Measurements from ENCODE around the gene MTOR. TPM values are rescaled to one million over a fixed set of nuclear protein-coding genes. Genes with fewer than 3 reads are reported as not detected.

The MTOR gene
- total and polyA plus RNA-seq, 5 donors = 19.2 to 35.5 (median 28.5) TPM

- WGBS = under 1% methylated on average over 83 of the region's 83 CpGs
- Histone ChIP-seq H3K27me3 (ENCODE audit: control insufficient read depth, insufficient read depth) (no peaks in the 10 kb centered on the region), H3K9me3 (ENCODE audit: control insufficient read depth, low read length) (no peaks in the 10 kb centered on the region), H3K27ac (ENCODE audit: low read length) (peak within 1 kb of the TSS; percentile 63), H3K4me1 (ENCODE audit: control insufficient read depth, insufficient read depth, low read length) (no peaks in the 10 kb centered on the region), H3K4me3 (ENCODE audit: low read length) (peak within 1 kb of the TSS; percentile 79)
- intact Hi-C loops (cut with DNase I) = no loop called here
- ATAC-seq (peak; percentile 98 to 99), DNase-seq (peak; percentile 93 to 98 (median 96))
These were observed 202.2 kb downstream of the MTOR start, which contains the start of gene SRM for GRCh38 chr1:11059968-11060830. SRM (minus strand) TSS chr1:11060018; CDS start chr1:11059943, 75 bp downstream.

GRCh38 chr1:11059155-11059967 is 203.0 kb downstream of the MTOR start:
- intact Hi-C loops (cut with DNase I) = no loop called here
- H3K4me1 ChIP-seq (ENCODE audit: control insufficient read depth, insufficient read depth, low read length) = no peaks in the 10 kb centered on the region
- ATAC-seq = peak in 1 of 2 donors; percentile 13
- H3K9me3 ChIP-seq (ENCODE audit: control insufficient read depth, low read length) = no peaks in the 10 kb centered on the region
- 2% methylated on average over 69 of the region's 72 CpGs for WGBS
- peak in 1 of 3 donors; percentile 70 for DNase-seq
- peak overlapping the region; percentile 79 for H3K4me3 ChIP-seq (ENCODE audit: low read length)
- no peak overlapping the region for H3K27ac ChIP-seq (ENCODE audit: low read length)
- H3K27me3 ChIP-seq (ENCODE audit: control insufficient read depth, insufficient read depth) = no peaks in the 10 kb centered on the region

GRCh38 chr1:11058595-11059154 is 203.7 kb downstream of the MTOR start:
- Histone ChIP-seq H3K27ac (ENCODE audit: low read length) (no peak overlapping the region), H3K4me1 (ENCODE audit: control insufficient read depth, insufficient read depth, low read length) (no peaks in the 10 kb centered on the region), H3K4me3 (ENCODE audit: low read length) (peak overlapping the region; percentile 79), H3K9me3 (ENCODE audit: control insufficient read depth, low read length) (no peaks in the 10 kb centered on the region), H3K27me3 (ENCODE audit: control insufficient read depth, insufficient read depth) (no peaks in the 10 kb centered on the region)
- DNase-seq = no peak
- ATAC-seq = no peak
- WGBS = 55% methylated on average over 28 of the region's 28 CpGs
- intact Hi-C loops (cut with DNase I) = no loop called here

GRCh38 chr1:11058026-11058425 is 204.3 kb downstream of the MTOR start:
- intact Hi-C loops (cut with DNase I) = no loop called here
- DNase-seq = no peak
- Histone ChIP-seq H3K4me3 (ENCODE audit: low read length) (no peak overlapping the region), H3K27me3 (ENCODE audit: control insufficient read depth, insufficient read depth) (no peaks in the 10 kb centered on the region), H3K9me3 (ENCODE audit: control insufficient read depth, low read length) (no peaks in the 10 kb centered on the region), H3K27ac (ENCODE audit: low read length) (no peak overlapping the region), H3K4me1 (ENCODE audit: control insufficient read depth, insufficient read depth, low read length) (no peaks in the 10 kb centered on the region)
- ATAC-seq = no peak
- WGBS = 96% methylated on average over 14 of the region's 14 CpGs

- Histone ChIP-seq H3K27me3 (ENCODE audit: control insufficient read depth, insufficient read depth) (no peaks in the 10 kb centered on the region), H3K4me3 (ENCODE audit: low read length) (no peak overlapping the region), H3K4me1 (ENCODE audit: control insufficient read depth, insufficient read depth, low read length) (no peaks in the 10 kb centered on the region), H3K27ac (ENCODE audit: low read length) (no peak overlapping the region), H3K9me3 (ENCODE audit: control insufficient read depth, low read length) (no peaks in the 10 kb centered on the region)
- ATAC-seq (no peak), DNase-seq (no peak)
- 92% methylated on average over 8 of the region's 8 CpGs for WGBS
- intact Hi-C loops (cut with DNase I) = no loop called here
These were observed 204.9 kb downstream of the MTOR start for GRCh38 chr1:11057477-11057876.

Other genes starting within 250 kb of the MTOR start
- gene TARDBP, start 249.9 kb downstream of the MTOR start, total RNA-seq = 100 to 1,000 TPM in 2 of 4 donors, 10 to 100 TPM in 2; 78.7 to 137 (median 109) TPM
- 113 TPM for gene TARDBP, start 249.9 kb downstream of the MTOR start, polyA plus RNA-seq
- not detected for gene MASP2, start 215.3 kb downstream of the MTOR start, total RNA-seq
- not detected for gene MASP2, start 215.3 kb downstream of the MTOR start, polyA plus RNA-seq
- 10 to 100 TPM; 43.6 to 72.6 (median 65.2) TPM for gene SRM, start 202.5 kb downstream of the MTOR start, total RNA-seq
- 61.6 TPM for gene SRM, start 202.5 kb downstream of the MTOR start, polyA plus RNA-seq
- 10 to 100 TPM; 21.8 to 25.7 (median 22.3) TPM for gene EXOSC10, start 162.7 kb downstream of the MTOR start, total RNA-seq
- 20.1 TPM for gene EXOSC10, start 162.7 kb downstream of the MTOR start, polyA plus RNA-seq
- gene ANGPTL7, start 73.2 kb downstream of the MTOR start, total RNA-seq = 1 to 10 TPM; 1.4 to 4.5 (median 2.8) TPM
- 3.7 TPM for gene ANGPTL7, start 73.2 kb downstream of the MTOR start, polyA plus RNA-seq
- 10 to 100 TPM in 3 of 4 donors, 1 to 10 TPM in 1; 8.7 to 12.8 (median 11.8) TPM for gene UBIAD1, start 10.6 kb upstream of the MTOR start, total RNA-seq
- gene UBIAD1, start 10.6 kb upstream of the MTOR start, polyA plus RNA-seq = 7.5 TPM
- under 1 TPM in 1 of 4 donors, not detected in 3; 0.06 TPM for gene DISP3, start 216.6 kb upstream of the MTOR start, total RNA-seq
- gene DISP3, start 216.6 kb upstream of the MTOR start, polyA plus RNA-seq = 0.02 TPM

Data from right cardiac atrium (tissue), 5 donors.